ES-I3 (cell line): ENCODE measurements around the gene C16orf89.
"Not testable (repeated sequence)": the region's sequence is repeated elsewhere in the genome, so short reads cannot be mapped to it uniquely, and the experiment has no call there.

ENCODE experiments used
- H3K36me3 ChIP-seq: 2 replicates; pipeline ENCODE4 v1.6.1; 2013; ENCODE audit warnings: mild to moderate bottlenecking, low read length, control low read depth, moderate library complexity; ENCODE audit not compliant: insufficient read depth
- H3K4me1 ChIP-seq: 2 replicates; pipeline ENCODE4 v1.6.1; 2013; ENCODE audit warnings: mild to moderate bottlenecking, control low read depth, low read length; ENCODE audit not compliant: insufficient read depth
- H3K9ac ChIP-seq: 2 replicates; pipeline ENCODE4 v1.6.1; 2013; ENCODE audit warnings: low read depth, mild to moderate bottlenecking, low read length, moderate library complexity
- H3K9me3 ChIP-seq: 2 replicates; pipeline ENCODE4 v1.6.1; 2013; ENCODE audit warnings: mild to moderate bottlenecking, low read length, moderate library complexity; ENCODE audit not compliant: control insufficient read depth, insufficient read depth

C16orf89 gene, protein sequence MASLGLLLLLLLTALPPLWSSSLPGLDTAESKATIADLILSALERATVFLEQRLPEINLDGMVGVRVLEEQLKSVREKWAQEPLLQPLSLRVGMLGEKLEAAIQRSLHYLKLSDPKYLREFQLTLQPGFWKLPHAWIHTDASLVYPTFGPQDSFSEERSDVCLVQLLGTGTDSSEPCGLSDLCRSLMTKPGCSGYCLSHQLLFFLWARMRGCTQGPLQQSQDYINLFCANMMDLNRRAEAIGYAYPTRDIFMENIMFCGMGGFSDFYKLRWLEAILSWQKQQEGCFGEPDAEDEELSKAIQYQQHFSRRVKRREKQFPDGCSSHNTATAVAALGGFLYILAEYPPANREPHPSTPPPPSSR

GRCh38 chr16:5065813-5066212, at the start of gene C16orf89:
Gene C16orf89, minus strand, starts transcription at chr16:5065956. Its CDS starts 48 bp downstream, at chr16:5065908.
- no peaks in the 10 kb centered on the region for H3K9me3 ChIP-seq
- H3K4me1 ChIP-seq = peaks cover 4% of the 10 kb centered on the region; the same call in 1 of the 2 replicates
- no peaks in the 10 kb centered on the region for H3K36me3 ChIP-seq
- no peak within 1 kb of the TSS for H3K9ac ChIP-seq

GRCh38 chr16:5110933-5111332, 45.2 kb upstream of the C16orf89 start:
- H3K9ac ChIP-seq, H3K36me3 ChIP-seq, H3K4me1 ChIP-seq, H3K9me3 ChIP-seq: not testable (repeated sequence)

DNA sequence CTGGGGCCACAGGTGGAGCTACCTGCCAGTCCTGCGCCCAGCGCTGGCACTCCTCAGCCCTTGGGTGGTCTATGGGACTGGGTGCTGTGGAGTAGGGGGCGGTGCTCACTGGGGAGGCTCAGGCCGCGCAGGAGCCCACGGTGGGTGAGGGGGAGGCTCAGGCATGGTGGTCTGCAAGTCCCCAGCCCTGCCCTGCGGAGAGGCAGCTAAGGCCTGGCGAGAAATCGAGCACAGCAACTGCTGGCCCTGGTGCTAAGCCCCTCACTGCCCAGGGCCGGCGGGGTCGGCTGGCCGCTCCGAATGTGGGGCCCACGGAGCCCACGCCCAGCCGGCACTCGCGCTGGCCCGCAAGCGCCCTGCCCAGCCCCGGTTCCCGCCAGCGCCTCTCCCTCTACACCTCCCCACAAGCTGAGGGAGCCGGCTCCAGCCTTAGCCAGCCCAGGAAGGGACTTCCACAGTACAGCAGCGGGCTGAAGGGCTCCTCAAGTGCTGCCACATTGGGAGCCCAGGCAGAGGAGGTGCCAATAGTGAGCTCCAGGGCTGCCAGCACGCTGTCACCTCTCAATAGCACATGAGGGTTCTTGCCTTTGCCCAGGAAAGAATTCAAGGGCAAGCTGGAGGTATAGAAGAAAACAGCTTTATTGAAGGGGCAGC, 42.9 kb upstream of the C16orf89 start:
- no peaks in the 10 kb centered on the region for H3K9me3 ChIP-seq
- no peaks in the 10 kb centered on the region for H3K36me3 ChIP-seq
- H3K9ac ChIP-seq = no peak overlapping the region
- no peaks in the 10 kb centered on the region for H3K4me1 ChIP-seq

- H3K9ac ChIP-seq, H3K4me1 ChIP-seq, H3K36me3 ChIP-seq, H3K9me3 ChIP-seq: not testable (repeated sequence)
Observed at GRCh38 chr16:5105039-5105438, 39.3 kb upstream of the C16orf89 start.

DNA sequence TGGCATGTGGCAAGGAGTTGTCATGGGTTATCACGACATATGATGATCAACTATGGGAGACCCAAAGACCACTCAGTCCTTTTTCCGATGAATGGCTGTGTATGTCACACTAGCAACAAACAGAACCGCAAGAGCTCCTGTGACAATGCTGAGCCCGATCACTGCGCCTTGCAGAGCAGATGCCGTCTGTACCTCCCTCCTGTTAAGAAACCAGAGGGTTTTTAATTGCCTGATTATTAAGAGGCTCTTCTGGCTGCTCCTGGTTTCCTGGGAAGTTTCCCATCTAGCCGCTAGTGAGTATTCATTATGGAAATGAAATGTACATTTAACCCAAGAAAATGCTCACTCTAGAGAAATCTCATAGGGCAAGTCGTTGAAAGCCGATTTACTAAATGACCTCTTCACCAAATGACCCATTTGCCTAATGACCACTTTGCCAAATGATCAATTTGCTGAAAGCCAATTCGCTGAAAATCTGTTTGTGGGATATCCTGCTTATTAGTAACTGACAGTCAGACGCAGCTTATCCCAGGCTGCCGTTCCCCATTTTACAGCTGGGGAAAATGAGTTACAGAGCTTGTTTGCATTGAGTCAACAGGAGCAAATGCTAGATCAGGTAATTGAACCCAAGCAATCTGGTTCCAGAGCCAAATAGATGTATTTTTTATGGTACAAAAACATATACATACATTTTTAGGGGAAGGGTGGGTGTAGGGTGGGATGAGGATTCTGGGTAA, 37.7 kb upstream of the C16orf89 start:
- H3K9ac ChIP-seq, H3K4me1 ChIP-seq, H3K9me3 ChIP-seq, H3K36me3 ChIP-seq: not testable (repeated sequence)

- not testable (repeated sequence) for H3K9ac ChIP-seq, H3K4me1 ChIP-seq, H3K9me3 ChIP-seq, H3K36me3 ChIP-seq
Observed at GRCh38 chr16:5099174-5099573, 33.4 kb upstream of the C16orf89 start.

GRCh38 chr16:5098221-5099159, 32.7 kb upstream of the C16orf89 start:
- not testable (repeated sequence) for H3K9me3 ChIP-seq, H3K36me3 ChIP-seq, H3K4me1 ChIP-seq
- peak overlapping the region; percentile 73 for H3K9ac ChIP-seq

GRCh38 chr16:5097470-5098220, 31.9 kb upstream of the C16orf89 start, which contains the start of gene EEF2KMT:
Gene EEF2KMT, minus strand, starts transcription at chr16:5097795. Its CDS starts 56 bp downstream, at chr16:5097739.
- peak within 1 kb of the TSS; percentile 79 for H3K9ac ChIP-seq
- H3K9me3 ChIP-seq, H3K4me1 ChIP-seq, H3K36me3 ChIP-seq: not testable (repeated sequence)

DNA sequence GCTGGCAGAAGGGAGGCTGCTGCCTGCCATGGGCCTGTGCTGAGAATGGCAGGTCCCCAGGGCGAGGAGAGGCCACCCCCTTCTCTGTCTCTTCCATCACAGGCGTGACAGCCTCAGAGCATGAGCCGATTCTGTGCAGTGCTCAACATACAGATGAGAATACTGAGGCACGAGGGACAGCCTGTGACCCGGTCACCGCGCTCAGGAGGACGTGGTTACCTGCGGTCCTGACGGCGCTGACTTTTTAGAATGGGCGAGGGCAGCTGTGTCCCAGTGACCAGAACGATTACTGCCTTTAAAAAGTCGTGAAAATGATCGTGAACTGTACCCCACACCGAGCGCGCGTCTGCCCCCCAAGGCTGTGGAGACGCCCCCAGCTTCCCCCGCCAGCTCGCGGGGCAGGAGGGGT, 31.3 kb upstream of the C16orf89 start:
- not testable (repeated sequence) for H3K36me3 ChIP-seq, H3K4me1 ChIP-seq, H3K9me3 ChIP-seq
- H3K9ac ChIP-seq = peak overlapping the region; percentile 79

GRCh38 chr16:5096437-5097060, 30.8 kb upstream of the C16orf89 start:
- peak overlapping the region; percentile 79; the same call in 1 of the 2 replicates for H3K9ac ChIP-seq
- H3K36me3 ChIP-seq, H3K9me3 ChIP-seq, H3K4me1 ChIP-seq: not testable (repeated sequence)

DNA sequence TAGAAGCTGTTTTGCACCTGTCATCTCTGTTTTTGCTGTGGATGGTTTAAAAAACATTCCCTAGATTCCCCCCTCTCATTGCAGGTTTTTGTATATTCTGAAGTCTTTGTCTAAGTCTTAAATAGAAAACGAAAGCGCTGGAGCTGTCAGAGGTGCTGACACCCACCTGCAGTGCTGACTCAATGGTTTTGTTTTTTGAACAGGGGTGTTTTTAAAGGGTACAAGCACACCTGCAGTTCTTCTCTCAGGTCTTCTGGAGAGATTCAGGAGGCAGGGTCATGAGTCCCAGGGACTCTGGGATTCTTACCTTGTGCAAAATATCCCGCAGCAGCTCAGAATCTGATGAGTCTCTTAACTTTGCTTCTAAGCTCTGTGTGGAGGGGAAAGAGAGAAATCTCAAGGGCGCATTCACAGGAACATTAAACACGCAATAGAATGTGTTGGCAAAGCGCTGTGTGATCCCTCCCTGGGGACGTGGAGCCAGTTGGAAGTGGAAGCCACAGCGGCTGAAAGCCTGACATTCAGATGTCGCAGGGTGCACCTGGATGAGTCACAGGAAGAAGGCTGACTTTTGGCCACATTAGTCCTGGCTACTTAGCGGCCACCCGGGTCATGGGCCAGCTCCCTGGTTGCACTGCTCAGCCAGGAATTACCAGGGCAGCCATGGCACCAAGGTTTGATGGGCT, 29.5 kb upstream of the C16orf89 start:
- not testable (repeated sequence) for H3K9me3 ChIP-seq, H3K4me1 ChIP-seq, H3K9ac ChIP-seq, H3K36me3 ChIP-seq

- H3K9ac ChIP-seq, H3K4me1 ChIP-seq, H3K36me3 ChIP-seq, H3K9me3 ChIP-seq: not testable (repeated sequence)
Observed at GRCh38 chr16:5093746-5094145, 28.0 kb upstream of the C16orf89 start.

DNA sequence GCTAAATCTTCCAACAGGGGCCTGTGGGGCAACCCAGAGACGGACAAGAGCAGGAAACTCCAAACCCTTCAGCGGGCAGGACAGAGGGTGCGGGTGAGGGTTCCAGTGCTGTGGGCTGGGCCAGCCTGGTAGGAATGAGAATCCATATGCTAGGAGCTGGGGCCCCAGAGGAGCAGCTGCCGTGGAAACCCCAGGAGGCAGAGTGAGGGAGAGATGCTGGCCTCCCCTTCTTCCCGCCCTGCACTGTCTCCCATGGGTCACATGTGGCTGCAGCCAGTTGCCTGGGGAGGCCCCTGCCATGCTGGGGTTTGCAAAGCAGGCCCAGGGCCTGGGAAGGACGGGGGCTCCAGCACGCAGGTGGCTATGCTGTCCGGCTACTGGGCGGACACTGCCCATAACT, 27.3 kb upstream of the C16orf89 start:
- H3K9me3 ChIP-seq = not testable (repeated sequence)

More for the DNA sequence above, 27.3 kb upstream of the C16orf89 start:
- not testable (repeated sequence) for H3K36me3 ChIP-seq, H3K9ac ChIP-seq, H3K4me1 ChIP-seq
